GM18867 (cell line): ENCODE measurements around the gene ENAH.
"Not testable (repeated sequence)": the region's sequence is repeated elsewhere in the genome, so short reads cannot be mapped to it uniquely, and the experiment has no call there.

ENCODE experiments used
- ATAC-seq: cut with Tn5 transposase; IDR thresholded peaks from one replicate; pipeline ENCODE4 v1.9.1; 2021; ENCODE audit warnings: mild to moderate bottlenecking, moderate library complexity; ENCODE audit not compliant: unreplicated experiment

Gene ENAH

DNA sequence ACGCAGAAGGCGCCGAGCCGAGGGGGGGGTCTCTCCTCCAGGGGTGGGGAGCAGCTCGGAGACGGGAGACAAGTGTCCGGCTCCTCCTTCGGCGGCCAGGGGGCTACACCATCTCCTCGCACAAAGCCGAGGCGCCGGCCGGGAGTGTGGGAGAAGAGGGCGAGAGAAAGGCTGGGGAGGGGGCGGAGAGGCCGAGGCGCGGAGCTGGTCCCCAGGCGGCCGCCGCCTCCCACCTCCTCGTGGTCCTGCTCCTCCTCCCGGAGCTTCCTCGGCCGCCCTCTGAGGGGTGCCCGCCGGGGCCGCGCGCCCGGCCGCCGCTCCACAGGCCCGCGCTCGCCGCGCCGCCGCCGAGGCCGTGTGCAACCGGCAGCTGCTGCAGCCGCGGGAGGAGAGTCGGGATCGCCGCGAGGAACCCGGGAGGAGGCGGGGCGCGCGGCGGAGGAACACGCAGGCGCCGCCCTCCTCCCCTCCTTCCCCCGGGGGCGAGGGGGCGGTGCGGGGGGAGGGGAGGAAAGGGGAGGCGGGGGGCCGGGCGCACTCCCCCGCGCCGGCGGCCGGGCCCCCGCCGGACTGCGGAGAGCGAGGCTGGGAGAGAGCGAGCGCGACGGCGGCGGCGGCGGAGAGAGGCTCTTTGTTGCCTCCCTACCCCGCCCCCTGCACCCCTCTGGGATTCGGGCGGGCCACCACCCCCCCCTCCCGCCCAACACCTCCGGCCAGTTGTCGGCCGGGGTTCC is at the start of gene ENAH:
ENAH (minus strand) TSS at position 395 of the 734 bp plus-strand sequence. CDS start 433 bp downstream, outside the sequence.
- ATAC-seq: peak; percentile 61

DNA sequence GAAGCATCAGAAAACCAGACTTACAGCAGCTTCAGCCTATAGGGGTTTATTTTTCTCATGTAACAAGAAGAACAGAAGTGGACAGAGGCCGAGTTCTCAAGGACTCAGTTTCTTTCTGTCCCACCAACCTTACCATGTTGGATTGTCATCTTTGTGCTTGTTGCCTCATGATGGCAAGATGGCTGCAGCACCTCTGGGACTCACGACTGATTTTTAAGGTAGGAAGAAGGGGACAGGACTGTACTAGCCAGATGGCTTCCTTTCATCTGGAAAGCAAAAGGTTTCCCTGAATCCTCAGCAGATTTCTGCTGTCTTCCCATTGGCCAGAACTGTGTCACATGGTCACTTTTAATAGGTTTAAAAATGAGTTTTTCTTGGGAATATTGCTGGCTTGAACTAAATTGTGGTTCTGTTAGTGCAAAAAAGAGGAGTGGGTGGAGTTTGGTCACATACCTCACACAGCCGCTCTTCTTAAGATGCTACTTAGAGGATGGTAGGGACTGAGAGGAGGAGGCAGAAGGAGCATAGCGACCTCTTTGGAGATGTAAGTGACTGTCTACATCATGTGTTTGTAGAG is 48.1 kb upstream of the ENAH start:
- no peak for ATAC-seq

DNA sequence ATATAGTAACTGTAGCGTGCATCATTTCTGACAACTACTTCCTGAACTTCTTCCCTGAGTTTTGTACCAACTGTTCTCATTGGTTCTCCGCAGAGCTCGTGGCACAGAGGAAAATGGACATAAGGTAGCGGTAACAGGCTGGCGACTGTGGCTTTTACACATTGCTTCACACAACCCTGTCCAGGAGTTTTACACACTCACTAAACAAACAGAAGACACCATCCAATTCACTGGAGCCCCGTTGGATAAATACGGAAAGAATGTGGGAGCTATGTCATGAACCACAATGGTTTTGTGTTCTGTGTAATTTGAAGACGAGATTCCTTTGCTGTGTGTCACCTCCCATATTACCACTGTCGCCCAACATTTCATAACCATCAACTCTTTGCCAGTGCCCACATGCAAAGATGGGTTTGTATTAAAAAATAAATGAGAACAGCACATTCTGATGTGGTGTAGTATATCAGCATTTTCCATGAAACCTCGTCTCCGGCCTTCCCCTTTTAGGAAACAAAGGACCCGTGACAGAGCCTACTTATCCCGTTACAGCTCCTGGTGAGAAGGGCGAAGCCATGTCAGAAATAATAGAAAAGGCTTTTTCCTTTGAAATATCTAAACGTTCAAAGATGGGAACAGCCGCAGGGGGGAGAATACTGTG is 47.4 kb upstream of the ENAH start:
- ATAC-seq: no peak

DNA sequence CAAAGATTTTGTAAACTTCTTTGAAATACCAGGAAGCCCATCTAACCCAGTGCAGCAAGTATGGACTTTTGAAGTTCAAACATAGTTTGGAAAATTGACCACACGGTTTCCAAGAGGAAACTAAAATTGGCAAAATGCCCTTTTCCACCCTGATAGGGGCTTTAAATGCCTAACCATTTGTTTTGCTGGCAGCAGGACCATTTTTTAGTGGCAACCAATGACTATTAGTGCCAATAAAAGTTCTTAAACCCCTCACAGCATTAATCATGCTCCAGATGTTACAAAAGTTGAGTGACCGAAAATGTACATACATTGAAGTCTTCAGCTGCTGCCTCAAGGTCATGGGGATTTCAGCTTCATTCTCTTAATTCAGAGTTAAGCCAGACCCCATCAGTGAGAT is 46.4 kb upstream of the ENAH start:
- no peak for ATAC-seq

DNA sequence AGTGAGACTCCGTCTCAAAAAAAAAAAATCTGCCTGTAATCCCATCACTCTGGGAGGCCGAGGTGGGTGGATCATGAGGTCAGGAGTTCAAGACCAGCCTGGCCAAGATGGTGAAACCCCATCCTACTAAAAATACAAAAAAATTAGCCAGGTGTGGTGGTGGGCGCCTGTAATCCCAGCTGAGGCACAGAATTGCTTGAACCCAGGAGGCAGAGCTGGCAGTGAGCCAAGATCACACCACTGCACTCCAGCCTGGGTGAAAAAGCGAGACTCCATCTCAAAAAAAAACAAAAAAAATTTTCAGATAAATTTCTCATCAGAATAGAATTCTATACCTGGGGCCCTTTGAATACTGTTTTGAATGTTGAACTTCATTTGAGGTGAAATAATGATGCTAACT is 45.3 kb upstream of the ENAH start:
- ATAC-seq: not testable (repeated sequence)

DNA sequence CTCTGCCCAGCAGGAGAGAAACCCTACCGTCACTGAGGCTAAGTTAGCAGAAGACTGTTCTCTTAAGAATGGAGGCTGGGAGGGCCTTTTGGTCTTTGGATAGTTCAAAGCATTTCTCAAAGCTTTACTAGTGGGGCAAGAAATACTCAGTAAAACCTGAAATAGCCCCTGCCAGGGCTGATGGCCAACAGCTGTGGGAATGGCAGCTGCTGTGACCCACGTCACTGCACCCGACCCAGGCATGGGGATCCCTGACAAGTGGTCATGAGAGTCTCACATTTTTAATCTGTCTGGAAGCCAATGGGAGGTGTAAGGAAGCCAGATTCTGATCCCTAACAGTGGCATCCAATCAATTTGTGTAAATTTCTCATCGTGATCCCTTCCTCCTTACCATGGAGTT is 44.5 kb upstream of the ENAH start:
- no peak for ATAC-seq

DNA sequence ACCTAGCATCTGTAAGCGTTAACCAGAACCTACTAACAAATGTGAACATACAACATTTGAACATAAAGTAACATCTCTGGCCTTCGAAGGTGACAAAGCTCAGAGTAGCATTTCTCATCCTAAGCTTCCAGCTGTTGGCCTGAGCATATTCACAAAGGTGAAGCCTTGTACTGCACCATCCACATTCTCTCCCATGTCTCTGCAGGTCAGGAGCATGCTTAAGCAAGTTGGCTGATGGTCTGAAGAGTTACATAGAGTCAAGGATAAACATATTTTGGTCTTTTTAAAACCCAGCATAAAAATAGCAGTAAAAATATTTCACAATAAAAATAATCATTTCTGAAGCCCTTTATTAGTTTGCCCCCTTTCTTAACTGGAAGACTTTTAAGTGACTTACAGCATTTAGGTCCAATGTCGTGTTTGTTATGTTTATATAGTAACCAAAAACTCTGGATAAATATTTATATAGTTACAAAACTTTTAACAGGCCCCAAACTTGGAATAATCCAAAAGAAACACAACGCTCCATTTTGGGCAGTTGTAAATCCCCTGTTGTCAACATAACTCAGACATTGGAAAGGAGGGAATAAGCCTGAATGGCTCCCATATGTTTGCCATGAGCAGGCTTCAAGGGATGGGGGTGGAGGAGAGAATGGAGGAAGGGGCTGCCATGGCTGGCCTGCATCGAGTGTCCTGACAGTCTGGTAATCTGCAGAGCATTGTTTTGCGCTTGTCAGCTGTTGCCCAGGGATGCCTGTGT is 42.8 kb upstream of the ENAH start:
- no peak for ATAC-seq

DNA sequence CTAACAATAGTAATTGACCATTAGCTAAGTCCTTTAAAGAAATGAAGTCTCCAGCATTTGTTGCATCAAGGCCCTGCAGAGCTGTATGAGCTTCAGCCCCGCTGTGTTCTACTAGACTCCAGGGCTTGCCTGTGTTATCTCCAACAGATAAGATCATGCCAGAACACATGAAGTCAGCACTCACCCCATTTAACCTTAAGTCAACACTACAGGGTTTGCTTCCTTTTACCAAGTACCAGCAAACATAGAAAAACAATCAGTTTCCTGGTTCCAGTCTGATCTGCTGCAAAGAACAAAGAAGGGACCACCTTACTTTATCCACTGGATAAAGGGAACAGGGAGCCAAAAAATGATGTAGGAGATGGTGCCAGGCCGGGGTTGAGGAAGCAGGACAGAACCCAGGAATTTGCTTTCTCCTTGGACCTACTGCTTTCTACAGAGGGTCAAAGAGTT is 41.3 kb upstream of the ENAH start:
- no peak for ATAC-seq

DNA sequence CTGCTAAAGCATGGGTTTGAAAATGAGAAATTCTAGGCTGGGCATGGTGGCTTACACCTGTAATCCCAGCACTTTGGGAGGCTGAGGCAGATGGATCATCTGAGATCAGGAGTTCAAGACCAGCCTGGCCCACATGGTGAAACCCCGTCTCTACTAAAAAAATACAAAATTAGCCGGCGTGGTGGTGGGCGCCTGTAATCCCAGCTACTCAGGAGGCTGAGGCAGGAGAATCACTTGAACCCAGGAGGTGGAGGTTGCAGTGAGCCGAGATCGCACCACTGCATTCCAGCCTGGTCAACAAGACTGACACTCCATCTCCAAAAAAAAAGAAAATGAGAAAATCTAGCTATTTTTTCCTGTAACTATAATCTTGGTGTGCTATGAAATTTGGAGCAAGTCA is 40.8 kb upstream of the ENAH start:
- not testable (repeated sequence) for ATAC-seq

DNA sequence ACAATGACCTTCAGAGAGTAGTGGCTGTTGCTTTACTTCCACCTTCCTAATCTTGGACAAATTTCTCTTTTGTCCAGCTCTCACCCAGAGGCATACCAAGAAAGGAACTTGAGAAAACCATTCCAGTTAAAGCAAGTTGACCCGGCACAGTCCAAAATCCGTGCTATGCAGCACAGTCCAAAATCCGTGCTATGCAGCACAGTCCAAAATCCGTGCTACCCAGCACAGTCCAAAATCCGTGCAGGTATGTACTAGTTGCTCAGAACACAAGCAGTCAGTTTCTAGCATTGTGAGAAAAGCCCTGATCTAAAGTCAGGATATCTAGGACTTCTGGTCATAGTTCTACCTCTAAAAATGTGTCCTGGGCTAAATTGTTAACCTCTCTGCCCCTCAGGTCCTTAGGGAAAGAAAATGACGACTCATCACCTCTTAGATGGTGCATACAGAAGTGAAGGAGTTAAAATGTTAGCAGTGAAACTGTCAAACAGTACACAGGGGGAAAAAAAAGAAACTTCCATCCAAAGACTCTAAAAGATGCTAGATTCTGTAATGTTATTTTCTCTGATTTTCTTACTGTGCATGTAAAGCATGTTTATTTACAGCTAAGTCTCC is 40.3 kb upstream of the ENAH start:
- no peak for ATAC-seq

DNA sequence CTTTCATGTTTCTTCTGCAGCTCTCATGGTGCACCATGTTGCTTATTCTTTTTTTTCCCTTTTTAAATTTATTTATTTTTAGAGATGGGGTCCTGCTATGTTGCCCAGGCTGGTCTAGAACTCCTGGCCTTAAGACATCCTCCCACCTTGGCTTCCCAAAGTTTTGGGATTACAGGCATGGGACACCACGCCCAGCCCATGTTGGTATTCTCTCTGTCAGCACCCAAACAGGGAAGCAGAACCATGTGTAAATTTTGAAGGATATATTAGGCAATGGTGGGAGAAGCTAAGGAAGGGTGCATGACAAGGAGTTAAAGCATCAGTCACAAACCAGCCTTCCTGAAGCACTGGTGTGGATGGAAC is 39.6 kb upstream of the ENAH start:
- ATAC-seq: no peak

DNA sequence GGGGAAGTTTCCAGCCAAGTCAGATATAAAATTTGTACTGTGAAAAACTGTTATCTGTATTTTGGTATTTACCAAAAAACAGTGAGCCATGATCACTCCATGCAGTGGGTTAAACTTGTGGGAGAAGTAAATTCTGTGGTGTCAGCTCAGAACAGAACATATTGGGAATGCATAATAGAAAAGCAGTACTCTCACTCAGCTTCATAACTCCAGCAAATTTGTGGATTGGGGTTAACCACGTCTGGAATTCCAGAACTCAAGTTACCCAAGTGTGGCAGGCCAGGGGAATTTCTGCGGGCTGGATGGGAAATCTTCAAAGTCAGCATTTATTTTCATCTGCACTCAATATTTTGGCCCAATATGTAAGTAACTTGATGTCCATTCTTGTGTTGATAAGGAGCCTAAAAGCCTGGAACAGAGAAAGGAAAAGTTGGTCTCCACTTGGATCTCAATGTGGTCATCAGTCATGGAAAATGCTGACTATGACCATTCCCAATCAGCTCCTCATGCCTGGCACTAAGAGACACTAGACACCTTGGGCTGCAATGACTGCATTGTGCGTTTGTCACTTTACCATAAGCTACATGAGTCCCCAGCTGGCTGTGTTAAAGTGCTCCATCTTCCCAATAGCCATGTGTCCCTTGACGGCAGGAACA is 39.1 kb upstream of the ENAH start:
- ATAC-seq: no peak

DNA sequence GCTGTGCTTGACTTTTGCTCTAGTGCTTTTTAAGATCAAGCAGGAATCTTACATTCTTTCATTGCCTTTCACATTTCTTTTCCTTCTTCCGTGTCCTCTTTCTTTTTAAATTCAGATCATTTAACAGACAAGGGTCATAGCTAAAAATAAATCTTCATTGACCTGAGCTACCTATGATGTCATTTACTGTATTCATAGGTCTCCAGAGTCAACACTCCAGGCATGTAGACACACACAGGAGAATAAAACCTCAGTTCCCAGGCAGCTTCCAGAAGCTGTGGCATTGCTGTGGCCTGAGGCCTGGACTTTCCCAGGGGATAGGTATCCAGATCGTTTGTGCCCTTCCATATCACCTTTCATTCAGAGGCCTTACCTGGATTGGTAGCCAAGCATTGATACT is 38.5 kb upstream of the ENAH start:
- no peak for ATAC-seq

DNA sequence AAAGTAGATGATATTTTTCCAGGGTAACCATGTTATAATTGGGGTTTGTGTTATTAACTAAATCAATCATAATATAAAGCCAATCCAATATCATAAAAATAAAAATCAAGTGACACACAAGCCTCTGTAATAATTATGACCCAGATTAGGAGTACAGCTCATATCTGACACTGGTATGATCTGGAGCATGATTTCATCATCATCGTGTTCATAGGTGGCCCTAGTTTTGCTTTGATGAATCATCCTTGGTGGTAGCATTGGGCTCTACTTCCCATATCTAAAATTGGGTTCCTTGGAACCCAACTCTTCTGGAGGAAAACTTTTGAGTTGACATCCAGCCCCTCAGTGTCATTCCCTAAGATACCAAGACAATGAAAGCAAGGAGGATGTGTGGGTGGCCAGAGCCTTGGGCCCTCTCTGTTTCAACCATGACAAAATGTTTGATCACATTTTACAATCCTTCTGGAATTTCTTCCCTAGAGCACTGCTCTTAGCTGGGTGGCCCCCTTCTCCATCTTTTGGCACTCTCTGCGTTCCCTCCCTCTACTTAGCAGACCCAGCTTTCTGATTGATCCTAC is 37.0 kb upstream of the ENAH start:
- no peak for ATAC-seq

DNA sequence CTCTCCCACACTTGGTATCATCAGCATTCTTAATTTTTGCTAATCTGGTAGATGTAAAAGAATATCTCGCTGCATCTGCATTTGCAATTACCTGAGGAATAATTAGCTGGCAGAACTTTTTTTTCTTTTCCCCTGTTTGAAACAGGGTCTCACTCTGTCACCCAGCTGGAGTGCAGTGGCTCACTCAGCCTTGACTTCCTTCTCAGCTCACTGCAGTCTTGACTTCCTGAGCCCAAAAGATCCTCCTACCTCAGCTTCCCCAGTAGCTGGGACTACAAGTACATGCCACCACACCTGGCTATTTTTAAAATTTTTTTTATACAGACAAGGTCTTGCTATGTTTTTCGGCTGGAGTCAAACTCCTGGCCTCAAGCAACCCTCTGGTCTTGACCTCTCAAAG is 35.4 kb upstream of the ENAH start:
- no peak for ATAC-seq

DNA sequence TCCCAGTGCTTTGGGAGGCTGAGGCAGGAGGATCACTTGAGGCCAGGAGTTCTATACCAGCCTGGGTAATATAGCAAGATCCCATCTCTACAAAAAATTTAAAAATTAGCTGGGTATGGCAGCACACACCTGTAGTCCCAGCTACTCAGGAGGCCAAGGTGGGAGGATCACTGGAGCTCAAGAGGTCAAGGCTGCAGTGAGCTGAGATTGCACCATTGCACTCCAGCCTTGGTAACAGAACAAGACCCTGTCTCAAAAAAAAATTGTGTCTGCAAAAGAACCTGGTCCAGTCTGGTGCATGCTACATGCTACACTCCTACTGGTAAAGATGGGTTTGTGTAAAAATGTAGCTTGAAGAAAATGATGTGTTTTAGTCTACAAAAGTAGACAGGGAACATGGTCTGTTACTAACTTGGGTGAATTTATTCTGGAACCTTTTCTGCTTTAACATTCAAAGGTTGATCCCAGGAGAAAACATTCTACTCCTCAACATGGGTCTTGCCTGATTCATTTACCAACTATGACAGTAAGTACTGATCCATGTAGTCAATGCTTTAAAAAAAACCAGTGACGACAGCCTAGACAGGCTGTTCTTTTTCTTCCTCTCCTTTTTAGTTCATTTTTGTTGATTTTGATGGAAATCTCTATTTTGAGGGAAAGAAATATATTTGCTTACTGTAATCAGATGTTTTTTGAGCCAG is 32.7 kb upstream of the ENAH start:
- ATAC-seq: no peak

DNA sequence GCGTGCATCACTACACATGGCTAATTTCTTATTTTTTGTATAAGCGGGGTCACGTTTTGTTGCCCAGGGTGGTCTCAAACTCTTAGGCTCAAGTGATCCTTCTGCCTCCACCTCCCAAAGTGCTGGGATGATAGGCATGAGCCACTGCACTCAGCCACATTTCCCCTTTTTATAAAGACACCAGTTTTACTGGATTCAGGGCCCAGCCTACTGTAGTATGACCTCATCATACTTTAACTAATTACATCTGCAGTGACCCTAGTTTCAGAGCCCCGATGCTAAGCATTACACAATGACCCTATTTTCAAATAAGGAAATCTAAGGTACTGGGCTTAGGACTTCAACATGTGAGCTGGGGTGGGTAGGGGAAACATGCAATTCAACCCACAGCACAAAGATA is 31.8 kb upstream of the ENAH start:
- ATAC-seq: no peak

DNA sequence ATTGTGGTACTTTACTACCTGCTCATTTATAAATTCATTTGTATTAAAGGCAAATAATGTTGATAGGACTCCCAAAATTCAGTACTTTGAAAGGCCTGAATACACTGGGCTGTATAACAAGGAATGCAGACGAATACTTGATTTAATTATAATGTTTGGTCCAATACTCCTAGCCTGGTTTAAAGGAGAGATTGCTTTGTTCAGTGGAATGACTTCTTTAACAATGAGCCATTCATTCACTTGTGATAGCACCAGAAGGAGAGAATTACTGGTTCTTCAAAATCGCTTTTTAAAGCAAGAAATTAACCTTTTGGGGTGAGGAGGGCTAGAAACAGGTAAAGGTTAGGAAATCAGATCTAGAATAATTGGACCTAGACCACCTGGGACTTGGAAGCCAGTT is 28.3 kb upstream of the ENAH start:
- ATAC-seq: no peak

DNA sequence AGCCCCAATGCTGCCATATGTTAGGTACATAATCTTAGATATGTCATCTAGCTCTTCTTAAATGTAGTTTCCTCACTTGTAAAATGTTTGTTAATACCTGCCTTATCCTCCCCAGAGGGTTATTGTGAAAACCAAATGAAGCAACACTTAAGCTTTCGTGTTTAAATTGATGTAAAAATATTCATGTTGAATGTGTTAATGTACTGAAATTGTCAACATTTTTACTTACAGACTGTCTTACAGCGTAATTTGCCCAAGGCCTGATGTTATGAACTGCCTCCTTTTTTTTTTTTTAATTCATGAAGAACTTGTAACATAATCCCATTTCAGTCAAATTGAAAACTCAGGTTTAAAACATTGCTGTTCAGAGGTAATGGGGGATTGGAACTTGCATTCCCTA is 25.6 kb upstream of the ENAH start:
- no peak for ATAC-seq
